HepG2 (cell line): ENCODE data around the gene ATP7B. TPM values are rescaled to one million over a fixed set of nuclear protein-coding genes. Genes with fewer than 3 reads are reported as not detected.
A peak's percentile ranks its signal among the peaks of the same experiment; 100 is the strongest.

Experiments
- DR1 ChIP-seq: sonication (generic); formaldehyde crosslinking; IDR thresholded peaks from 2 replicates; pipeline ENCODE4 v1.8.0; 2021; ENCODE audit warnings: mild to moderate bottlenecking, missing genetic modification reagents, inconsistent platforms
- MED13 ChIP-seq: sonication (generic); formaldehyde crosslinking; IDR thresholded peaks from 2 replicates; pipeline ENCODE4 v1.5.0; 2020; ENCODE audit warnings: missing genetic modification reagents
- NFE2L2 ChIP-seq: fragments of 150-350 bp; IDR thresholded peaks from 2 replicates; pipeline ENCODE4 v1.6.1; 2014; ENCODE audit warnings: low read length
- SOX6 ChIP-seq, 2 experiments: fragments of 450-650 bp in 1 of 2; sonication (generic) in 1 of 2; formaldehyde crosslinking in 1 of 2; IDR thresholded peaks; 2 replicates each; pipeline versions ENCODE4 v1.4.0 to v1.6.1; 2017 to 2020; ENCODE audit warnings: antibody characterized with exemption in 1 of 2, mild to moderate bottlenecking in 1 of 2, missing genetic modification reagents in 1 of 2
- SP140L ChIP-seq: sonication (generic); formaldehyde crosslinking; IDR thresholded peaks from 2 replicates; pipeline ENCODE4 v1.4.0; 2020; ENCODE audit warnings: missing genetic modification reagents, borderline replicate concordance
- TFAP4 ChIP-seq: sonication (generic); IDR thresholded peaks from 2 replicates; pipeline ENCODE4 v1.6.1; 2016; ENCODE audit warnings: low read depth, borderline replicate concordance
- TFE3 ChIP-seq: IDR thresholded peaks from 2 replicates; pipeline ENCODE4 v1.6.1; 2016
- XBP1 ChIP-seq: sonication (generic); formaldehyde crosslinking; IDR thresholded peaks from 2 replicates; pipeline ENCODE4 v1.5.0; 2020; ENCODE audit warnings: missing genetic modification reagents
- ZBTB3 ChIP-seq: sonication (generic); formaldehyde crosslinking; IDR thresholded peaks from 2 replicates; pipeline ENCODE4 v1.4.0; 2020; ENCODE audit warnings: low read depth, mild to moderate bottlenecking, moderate library complexity, missing genetic modification reagents, borderline replicate concordance
- ZBTB37 ChIP-seq: sonication (generic); formaldehyde crosslinking; IDR thresholded peaks from 2 replicates; pipeline ENCODE4 v1.4.0; 2020; ENCODE audit warnings: mild to moderate bottlenecking, missing genetic modification reagents
- ZFYVE20 ChIP-seq: sonication (generic); formaldehyde crosslinking; IDR thresholded peaks from 2 replicates; pipeline ENCODE4 v1.8.0; 2023; ENCODE audit warnings: low read depth, mild to moderate bottlenecking, moderate library complexity, missing genetic modification reagents, borderline replicate concordance
- ZNF160 ChIP-seq: sonication (generic); formaldehyde crosslinking; IDR thresholded peaks from 2 replicates; pipeline ENCODE4 v1.8.0; 2022; ENCODE audit warnings: mild to moderate bottlenecking, inconsistent platforms, missing genetic modification reagents
- ZNF44 ChIP-seq: sonication (generic); formaldehyde crosslinking; IDR thresholded peaks from 2 replicates; pipeline ENCODE4 v1.5.1; 2020; ENCODE audit warnings: mild to moderate bottlenecking, missing genetic modification reagents
- ZNF709 ChIP-seq: sonication (generic); formaldehyde crosslinking; IDR thresholded peaks from 2 replicates; pipeline ENCODE4 v1.5.0; 2020; ENCODE audit warnings: mild to moderate bottlenecking, missing genetic modification reagents
- polyA plus RNA-seq, 8 experiments: library from polyadenylated mRNA; depleted of rRNA in 3 of 8; stranded (reverse) in 7 of 8; unstranded in 1 of 8; fragments of >200 nt; fragmentation: Illumina TruSeq in 4 of 8; extraction: Trizol in 4 of 8; gene quantifications; 2 replicates each; pipeline versions ENCODE4 v1.2.1 to v1.2.3, GENCODE V29; 2011 to 2016; ENCODE audit warnings: low read depth in 4 of 8, missing spikeins in 1 of 8, mixed read lengths in 1 of 8; ENCODE audit not compliant: insufficient read depth in 1 of 8
- total RNA-seq, 5 experiments: library from RNA; depleted of rRNA; stranded (reverse); fragments of >200 nt; fragmentation: Illumina TruSeq; extraction: Trizol; gene quantifications; 2 replicates each; pipeline ENCODE4 v1.2.3, GENCODE V29; 2016; ENCODE audit warnings: low read depth in 1 of 5
- TF ChIP-seq, protein P1 (sequence below): sonication (generic); formaldehyde crosslinking; conservative IDR thresholded peaks from 2 replicates; pipeline ENCODE4 v1.4.0; 2020; ENCODE audit warnings: missing genetic modification reagents
- TF ChIP-seq, protein P2 (sequence below), 2 experiments: IDR thresholded peaks; 2 replicates each; pipeline ENCODE4 v1.6.1; 2011 to 2012; ENCODE audit warnings: low read length in 2 of 2, borderline replicate concordance in 1 of 2, low read depth in 1 of 2, mild to moderate bottlenecking in 1 of 2, moderate library complexity in 1 of 2

The ATP7B gene
- total and polyA plus RNA-seq, 2 of the 13 experiments (the other 11 are each of a cell fraction or from before 2014, with no cell fraction given): 31.8 to 57.4 TPM

GRCh38 chr13:51971520-51972426 lies 39.5 kb downstream of the ATP7B start (continued):
- TF ChIP-seq XBP1 (CRISPR knock-in tag) (no peak), ZNF160 (CRISPR knock-in tag) (no peak), MED13 (no peak), SOX6 (IDR thresholded peaks at IDR 0.05) (no peak), SOX6 (CRISPR knock-in tag; IDR thresholded peaks at IDR 0.05) (peak; percentile 96), ZNF44 (CRISPR knock-in tag) (no peak), DR1 (CRISPR knock-in tag) (no peak), TFAP4 (peak; percentile 62; the same call in 1 of the 2 replicates), TFE3 (CRISPR knock-in tag) (no peak), ZNF709 (no peak), SP140L (no peak), ZBTB37 (CRISPR knock-in tag) (no peak), NFE2L2 (no peak), ZBTB3 (CRISPR knock-in tag) (no peak), ZFYVE20 (no peak)
- TF ChIP-seq, protein P1, sequence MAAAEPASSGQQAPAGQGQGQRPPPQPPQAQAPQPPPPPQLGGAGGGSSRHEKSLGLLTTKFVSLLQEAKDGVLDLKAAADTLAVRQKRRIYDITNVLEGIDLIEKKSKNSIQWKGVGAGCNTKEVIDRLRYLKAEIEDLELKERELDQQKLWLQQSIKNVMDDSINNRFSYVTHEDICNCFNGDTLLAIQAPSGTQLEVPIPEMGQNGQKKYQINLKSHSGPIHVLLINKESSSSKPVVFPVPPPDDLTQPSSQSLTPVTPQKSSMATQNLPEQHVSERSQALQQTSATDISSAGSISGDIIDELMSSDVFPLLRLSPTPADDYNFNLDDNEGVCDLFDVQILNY (CRISPR knock-in tag): no peak
- TF ChIP-seq, protein P2, sequence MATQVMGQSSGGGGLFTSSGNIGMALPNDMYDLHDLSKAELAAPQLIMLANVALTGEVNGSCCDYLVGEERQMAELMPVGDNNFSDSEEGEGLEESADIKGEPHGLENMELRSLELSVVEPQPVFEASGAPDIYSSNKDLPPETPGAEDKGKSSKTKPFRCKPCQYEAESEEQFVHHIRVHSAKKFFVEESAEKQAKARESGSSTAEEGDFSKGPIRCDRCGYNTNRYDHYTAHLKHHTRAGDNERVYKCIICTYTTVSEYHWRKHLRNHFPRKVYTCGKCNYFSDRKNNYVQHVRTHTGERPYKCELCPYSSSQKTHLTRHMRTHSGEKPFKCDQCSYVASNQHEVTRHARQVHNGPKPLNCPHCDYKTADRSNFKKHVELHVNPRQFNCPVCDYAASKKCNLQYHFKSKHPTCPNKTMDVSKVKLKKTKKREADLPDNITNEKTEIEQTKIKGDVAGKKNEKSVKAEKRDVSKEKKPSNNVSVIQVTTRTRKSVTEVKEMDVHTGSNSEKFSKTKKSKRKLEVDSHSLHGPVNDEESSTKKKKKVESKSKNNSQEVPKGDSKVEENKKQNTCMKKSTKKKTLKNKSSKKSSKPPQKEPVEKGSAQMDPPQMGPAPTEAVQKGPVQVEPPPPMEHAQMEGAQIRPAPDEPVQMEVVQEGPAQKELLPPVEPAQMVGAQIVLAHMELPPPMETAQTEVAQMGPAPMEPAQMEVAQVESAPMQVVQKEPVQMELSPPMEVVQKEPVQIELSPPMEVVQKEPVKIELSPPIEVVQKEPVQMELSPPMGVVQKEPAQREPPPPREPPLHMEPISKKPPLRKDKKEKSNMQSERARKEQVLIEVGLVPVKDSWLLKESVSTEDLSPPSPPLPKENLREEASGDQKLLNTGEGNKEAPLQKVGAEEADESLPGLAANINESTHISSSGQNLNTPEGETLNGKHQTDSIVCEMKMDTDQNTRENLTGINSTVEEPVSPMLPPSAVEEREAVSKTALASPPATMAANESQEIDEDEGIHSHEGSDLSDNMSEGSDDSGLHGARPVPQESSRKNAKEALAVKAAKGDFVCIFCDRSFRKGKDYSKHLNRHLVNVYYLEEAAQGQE (IDR thresholded peaks at IDR 0.05; ENCODE audit: borderline replicate concordance in 1 of 2, low read depth in 1 of 2, low read length in 2 of 2): no peak
